Activated CD8-positive, alpha-beta memory T cell treated with anti-CD3 and anti-CD28 coated beads, Interleukin-2, amount 50 U/mL, for 48 hours (primary cell): ENCODE measurements around the gene DTX4.

ENCODE experiments used
- DNase-seq: peaks from one replicate; pipeline ENCODE4 v3.0.0-alpha.2; 2020

Gene DTX4

DNA sequence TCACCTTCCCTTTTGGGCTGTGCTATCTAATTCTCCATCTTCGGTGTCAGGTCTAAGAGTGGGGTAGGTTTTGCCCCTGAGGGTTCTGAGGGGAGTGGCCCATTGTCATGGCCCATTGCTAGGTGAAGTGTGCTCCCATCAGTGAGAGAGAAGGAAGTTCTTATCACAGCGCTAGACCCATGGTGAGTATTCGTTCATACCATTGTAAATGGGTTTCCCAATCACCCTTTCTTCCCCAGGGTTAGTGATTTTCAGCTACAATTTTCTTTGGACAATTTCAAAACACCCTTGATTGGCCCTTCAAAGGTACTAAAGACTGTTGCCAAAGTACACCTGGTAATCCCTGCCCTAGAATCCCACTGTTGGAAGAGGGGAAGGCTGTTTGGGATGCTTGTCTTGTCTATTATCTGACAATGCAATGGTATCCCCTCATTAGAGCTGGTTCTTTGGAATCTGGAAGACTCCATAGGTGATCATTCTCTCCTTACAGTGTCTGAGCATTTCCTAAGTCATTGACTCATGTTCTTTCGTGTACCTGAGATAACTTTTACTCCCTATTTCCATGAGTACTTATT lies 20.6 kb downstream of the DTX4 start:
- no peak for DNase-seq

DNA sequence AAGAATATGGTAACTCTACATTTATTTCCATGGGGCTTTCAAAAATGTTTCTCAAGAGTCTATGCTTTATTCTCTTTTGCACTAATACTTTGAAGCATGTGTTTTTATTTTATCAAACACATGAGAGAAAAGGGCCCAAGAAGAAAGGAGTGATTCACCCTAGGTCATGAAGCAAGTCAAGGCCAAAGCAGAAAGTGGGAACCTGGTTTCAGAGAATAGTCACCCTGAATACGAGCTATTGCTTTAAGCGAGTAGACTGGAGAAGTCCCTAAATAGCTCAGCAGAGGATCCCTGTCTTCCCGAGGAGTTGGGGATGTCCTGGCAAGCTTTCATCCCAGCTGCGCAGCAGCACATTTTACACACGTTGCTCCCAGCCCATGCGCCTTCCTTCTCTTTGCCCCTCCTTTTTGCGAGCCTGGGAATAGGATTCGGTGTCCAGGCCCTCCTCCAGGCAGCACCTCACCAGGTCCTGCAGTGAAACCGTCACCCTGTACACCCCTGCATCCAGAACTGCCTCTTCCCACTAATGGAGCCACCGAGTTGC lies 21.7 kb downstream of the DTX4 start:
- DNase-seq = no peak

DNA sequence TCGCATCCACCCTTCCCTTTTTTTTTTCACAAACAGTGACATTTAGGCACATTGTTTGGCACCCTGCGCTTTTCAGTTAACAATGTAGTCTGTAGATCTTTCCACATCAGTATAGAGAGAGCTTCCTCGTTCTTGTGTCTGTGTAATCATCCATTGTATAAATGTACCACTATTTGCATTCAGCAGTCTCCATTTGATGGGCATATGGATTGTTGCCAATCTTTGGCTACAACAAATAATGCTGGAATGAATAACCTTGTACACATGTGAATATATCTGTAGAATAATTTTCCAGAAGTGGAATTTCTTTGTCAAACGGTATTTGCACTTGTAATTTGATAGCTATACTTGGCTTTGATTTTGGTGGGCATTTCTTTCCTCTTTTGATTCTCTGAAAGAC lies 23.7 kb downstream of the DTX4 start:
- DNase-seq = no peak

- DNase-seq = no peak
These were observed 24.8 kb downstream of the DTX4 start for GRCh38 chr11:59196777-59197176.

- no peak for DNase-seq
These were observed 26.1 kb downstream of the DTX4 start for GRCh38 chr11:59197991-59198390.

DNA sequence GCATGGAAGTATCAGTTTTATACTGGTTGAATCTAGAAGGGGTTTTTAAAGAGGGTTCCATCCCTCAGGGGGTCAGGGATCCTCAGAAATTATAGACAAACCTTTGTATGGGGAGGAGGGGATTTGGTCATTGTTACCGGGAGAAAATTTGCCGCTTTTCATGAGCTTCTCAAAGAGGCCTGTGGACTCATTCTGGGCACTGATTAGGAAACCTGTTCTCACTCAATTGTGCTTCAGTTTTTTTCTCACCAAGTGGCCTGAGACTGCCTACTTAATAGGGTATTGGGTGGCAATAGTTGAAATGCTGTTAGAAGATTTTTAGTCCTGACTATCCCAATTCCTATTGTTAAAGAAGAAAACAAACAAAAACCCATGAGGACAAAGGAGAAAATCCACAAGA lies 26.8 kb downstream of the DTX4 start:
- DNase-seq = no peak

DNA sequence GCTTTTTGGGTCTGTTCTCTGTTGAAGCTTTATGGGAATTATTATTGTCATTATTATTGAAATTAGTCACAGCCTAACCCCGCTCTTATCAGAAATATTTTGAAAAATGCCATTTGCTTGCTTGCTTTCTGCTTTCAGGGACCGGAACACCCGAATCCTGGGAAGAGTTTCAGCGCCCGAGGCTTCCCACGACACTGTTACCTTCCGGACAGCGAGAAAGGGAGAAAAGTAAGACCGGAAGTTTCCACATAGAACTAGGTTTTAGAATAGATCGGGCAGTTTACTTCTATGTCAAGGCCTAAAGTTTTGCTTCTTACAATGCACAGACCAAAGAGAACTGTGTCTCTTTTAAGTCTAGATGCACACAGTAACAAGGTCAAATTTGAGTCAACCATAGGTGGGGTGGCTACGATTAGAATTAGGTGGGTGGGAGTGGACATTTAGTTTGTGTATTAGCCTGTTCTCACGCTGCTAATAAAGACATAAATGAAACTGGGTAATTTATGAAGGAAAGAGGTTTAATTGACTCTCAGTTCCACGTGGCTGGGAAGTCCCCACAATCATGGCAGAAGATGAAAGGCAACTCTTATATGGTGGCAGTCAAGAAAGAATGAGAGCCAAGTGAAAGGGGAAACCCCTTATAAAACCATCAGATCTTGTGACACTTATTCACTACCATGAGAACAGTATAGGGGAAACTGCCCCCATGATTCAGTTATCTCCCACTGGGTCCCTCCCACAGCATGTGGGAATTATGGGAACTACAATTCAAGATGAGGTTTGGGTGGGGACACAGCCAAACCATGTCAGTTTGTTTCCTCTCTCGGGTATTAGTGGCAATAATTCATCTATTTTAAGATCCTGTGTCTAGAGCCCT lies 27.9 kb downstream of the DTX4 start:
- DNase-seq = no peak

- DNase-seq = no peak
These were observed 28.5 kb downstream of the DTX4 start for GRCh38 chr11:59200423-59200746.

DNA sequence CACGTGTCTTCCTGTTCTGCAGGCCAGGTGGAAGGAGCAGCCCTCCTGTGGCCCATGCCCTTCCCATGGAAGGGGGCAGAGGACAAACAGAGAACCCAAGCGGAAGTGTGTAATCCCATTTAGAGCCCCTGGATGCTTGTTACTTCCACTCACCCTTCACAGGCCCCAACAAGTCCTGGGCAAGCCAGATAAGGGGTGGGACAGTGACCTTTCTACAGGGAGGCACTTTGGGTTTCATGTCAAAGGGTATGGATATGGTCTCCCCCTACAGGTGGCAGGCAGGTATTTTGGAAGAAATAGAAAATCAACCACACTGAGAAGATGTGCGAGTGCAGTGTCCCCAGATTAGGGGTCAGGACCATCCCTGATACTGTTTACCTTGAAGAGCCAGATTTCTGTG lies 29.4 kb downstream of the DTX4 start:
- no peak for DNase-seq

DNA sequence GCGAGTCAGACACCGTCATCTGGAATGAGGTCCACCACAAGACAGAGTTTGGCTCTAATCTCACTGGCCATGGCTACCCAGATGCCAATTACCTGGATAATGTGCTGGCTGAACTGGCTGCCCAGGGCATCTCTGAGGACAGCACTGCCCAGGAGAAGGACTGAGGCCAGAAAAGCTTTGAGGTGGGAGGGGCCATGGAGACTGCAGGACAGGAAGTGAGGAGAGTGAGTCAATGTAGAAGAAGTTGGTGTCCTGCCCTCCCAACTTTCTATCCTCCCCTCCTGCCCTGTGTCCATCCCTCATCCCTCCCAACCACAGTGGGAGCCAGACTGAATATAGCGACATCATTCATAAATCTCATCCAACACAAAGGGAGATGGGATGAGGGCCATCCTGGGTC lies 32.8 kb downstream of the DTX4 start:
- no peak for DNase-seq

GRCh38 chr11:59205648-59206047 lies 33.7 kb downstream of the DTX4 start:
- no peak for DNase-seq

GRCh38 chr11:59206635-59207034 lies 34.7 kb downstream of the DTX4 start:
- no peak for DNase-seq

- DNase-seq = no peak
These were observed 36.1 kb downstream of the DTX4 start for GRCh38 chr11:59207988-59208451.

GRCh38 chr11:59208956-59209355 lies 37.0 kb downstream of the DTX4 start:
- no peak for DNase-seq

DNA sequence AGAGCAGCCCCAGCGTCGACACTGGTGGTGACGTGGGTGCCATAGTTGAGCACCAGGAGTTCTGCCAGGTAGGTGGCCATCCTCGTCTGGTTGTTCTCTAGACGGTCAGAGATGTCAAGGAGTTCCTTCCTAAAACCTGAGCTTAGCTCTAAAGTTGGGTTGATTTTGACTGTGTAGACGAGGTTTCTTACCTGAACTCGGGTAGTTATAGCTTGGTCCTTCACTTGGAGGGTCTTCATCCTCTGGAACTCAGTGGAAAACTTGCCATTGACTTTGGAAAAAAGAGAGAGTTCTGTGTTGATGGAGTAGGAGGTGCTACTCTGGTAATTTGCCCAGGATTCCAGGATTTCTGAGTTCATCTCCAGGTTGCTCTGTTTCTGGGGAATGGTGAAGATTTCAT lies 40.3 kb downstream of the DTX4 start:
- DNase-seq = no peak

DNA sequence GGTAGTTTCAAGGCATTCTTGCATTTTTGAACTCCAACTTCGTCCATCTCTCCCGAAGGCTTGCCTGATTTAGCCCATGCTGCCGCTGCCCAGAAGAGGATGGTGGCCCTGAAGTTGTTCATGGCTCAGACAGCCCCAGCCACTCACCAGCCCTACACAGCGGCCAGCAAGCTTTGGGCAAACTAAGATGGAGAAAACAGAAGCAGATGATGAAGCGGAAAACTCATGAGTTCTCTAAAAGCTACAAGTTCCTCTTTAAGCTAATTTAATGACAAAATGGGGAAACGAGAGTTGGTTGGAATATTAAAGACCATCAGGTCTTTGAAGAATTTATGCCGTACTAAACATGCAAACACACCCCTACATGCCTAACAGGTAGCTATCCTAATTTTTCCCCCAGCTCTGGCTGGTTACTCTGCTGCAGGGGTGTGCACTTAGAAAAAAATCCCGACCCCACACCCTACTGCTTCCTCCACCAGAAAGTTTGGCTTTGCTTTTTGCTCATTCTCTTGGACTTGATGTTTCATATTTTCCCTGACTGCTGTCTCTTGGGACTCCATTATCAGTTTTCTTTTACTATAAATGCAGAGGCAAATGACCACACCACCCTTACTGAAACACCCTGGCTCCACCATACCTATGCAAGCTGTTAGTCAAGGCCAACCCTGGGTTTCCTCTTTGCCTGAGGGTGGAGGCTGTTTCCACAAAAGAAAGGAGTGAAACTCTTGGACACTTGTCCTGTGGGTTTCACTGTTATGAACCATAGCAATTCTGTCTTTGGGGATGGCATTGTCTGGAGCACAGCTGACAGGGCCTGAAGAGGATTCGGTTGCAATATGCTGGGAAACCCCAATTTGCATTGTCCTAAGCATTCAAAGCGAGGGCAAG lies 41.1 kb downstream of the DTX4 start, which contains the start of gene MPEG1:
TSS of gene MPEG1 (minus strand) at position 184 of the 888 bp plus-strand sequence. CDS start at position 122, 62 bp downstream.
- no peak for DNase-seq

DNA sequence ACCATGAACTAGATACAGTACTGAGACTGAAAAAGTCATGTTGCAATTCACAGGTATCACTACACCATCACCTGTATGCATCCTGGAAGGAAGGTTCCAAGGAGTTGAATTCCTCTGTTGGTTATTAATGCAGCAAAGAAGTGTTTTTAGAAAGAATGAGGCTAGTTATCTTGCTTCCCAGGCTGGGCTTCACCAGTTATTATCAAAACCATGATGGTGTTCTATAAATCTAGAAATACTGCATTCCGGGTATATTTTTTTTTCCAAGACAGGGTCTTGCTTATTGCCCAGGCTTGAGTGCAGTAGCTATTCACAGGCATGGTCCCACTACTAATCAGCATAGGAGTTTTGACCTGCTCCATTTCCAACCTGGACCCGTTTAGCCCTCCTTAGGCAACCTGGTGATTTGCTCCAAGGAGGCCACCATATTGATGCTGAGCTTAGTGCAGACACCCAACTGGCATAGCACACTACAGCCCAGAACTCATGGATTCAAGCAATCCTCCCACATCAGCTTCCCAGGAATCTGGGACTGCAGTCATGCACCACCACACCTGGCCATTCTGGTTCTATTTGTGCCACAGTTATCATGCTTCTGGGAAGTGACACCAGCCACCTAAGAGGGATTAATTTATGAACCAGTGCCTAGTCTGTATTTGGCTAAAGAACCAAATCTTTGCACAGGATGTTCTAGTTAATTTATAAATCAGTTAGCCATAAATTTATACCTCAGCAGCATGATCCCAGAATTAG lies 42.4 kb downstream of the DTX4 start:
- no peak for DNase-seq

GRCh38 chr11:59216641-59217564 lies 45.0 kb downstream of the DTX4 start:
- DNase-seq = no peak

GRCh38 chr11:59218319-59218718 lies 46.4 kb downstream of the DTX4 start:
- DNase-seq = no peak

- no peak for DNase-seq
These were observed 47.0 kb downstream of the DTX4 start for GRCh38 chr11:59218893-59219292.

DNA sequence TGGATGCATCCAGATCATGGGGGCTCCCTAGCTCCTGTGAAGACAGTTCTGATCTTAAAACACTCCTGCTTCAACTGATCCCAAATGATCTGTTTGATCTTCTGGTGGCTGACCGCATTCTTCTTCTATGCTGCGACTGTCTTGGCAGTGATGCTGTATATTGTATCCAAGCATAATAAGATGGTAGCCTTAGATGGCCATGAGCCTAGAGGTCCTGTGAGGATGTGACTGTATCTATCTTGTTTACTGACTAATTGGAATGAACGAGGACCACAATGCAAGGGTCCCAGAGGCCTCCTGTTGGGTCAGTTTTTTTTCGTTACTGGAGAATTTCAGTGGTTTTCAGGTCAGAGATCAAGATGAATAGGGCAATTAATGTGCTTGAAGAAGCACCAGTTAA lies 47.9 kb downstream of the DTX4 start:
- DNase-seq = no peak
